H1 (cell line): ENCODE measurements around the gene CALD1. TPM values are rescaled to one million over a fixed set of nuclear protein-coding genes. Genes with fewer than 3 reads are reported as not detected.
A peak's percentile ranks its signal among the peaks of the same experiment; 100 is the strongest.

Experiments used
- CTCF ChIA-PET: fragments of 300-600 bp; sonication (Branson Sonifier 250); formaldehyde crosslinking; loops from one replicate; lab custom pipeline; 2021; ENCODE audit not compliant: partially characterized antibody; lab: Charles Lee
- POLR2A ChIA-PET: fragments of 300-600 bp; sonication (Branson Sonifier 250); formaldehyde crosslinking; loops from one replicate; lab custom pipeline; 2021; ENCODE audit warnings: inconsistent platforms; ENCODE audit not compliant: partially characterized antibody; lab: Charles Lee
- DNase-seq, 2 experiments: peaks; one replicate each; pipeline versions ENCODE4 v3.0.0 to v3.0.0-alpha.2; 2010 to 2022; ENCODE audit warnings: low spot score in 2 of 2, low read depth in 1 of 2, mixed read lengths in 1 of 2
- FAIRE-seq: peaks from 2 replicates; lab custom pipeline; 2011; peaks lifted over from hg19 to GRCh38; lab: Jason Lieb, UNC
- H2AFZ ChIP-seq: 2 replicates; pipeline ENCODE4 v1.8.1; 2012; ENCODE audit warnings: low read length, inconsistent platforms
- H2AK5ac ChIP-seq: 2 replicates; pipeline ENCODE4 v1.6.1; 2013; ENCODE audit warnings: low read depth, low read length
- H2BK120ac ChIP-seq: replicated peaks from 2 replicates; pipeline ENCODE3; 2013; ENCODE audit warnings: low read depth, low read length, inconsistent platforms
- H2BK12ac ChIP-seq: 2 replicates; pipeline ENCODE4 v1.6.1; 2013; ENCODE audit warnings: low read depth, low read length
- H2BK15ac ChIP-seq: 2 replicates; pipeline ENCODE4 v1.6.1; 2013; ENCODE audit warnings: low read length
- H2BK20ac ChIP-seq: 2 replicates; pipeline ENCODE4 v1.6.1; 2013; ENCODE audit warnings: low read length
- H2BK5ac ChIP-seq: 2 replicates; pipeline ENCODE4 v1.6.1; 2013; ENCODE audit warnings: low read depth, low read length
- H3K14ac ChIP-seq: 2 replicates; pipeline ENCODE4 v1.6.1; 2013; ENCODE audit warnings: inconsistent platforms; ENCODE audit not compliant: insufficient read length
- H3K18ac ChIP-seq: 2 replicates; pipeline ENCODE4 v1.6.1; 2013; ENCODE audit warnings: low read length; ENCODE audit errors: extremely low read depth
- H3K23ac ChIP-seq: 2 replicates; pipeline ENCODE4 v1.6.1; 2013; ENCODE audit warnings: inconsistent platforms; ENCODE audit not compliant: insufficient read length
- H3K23me2 ChIP-seq: 2 replicates; pipeline ENCODE4 v1.6.1; 2013; ENCODE audit warnings: low read depth, low read length
- H3K27ac ChIP-seq: 2 replicates; pipeline ENCODE4 v1.6.1; 2011; ENCODE audit warnings: low read depth, low read length, inconsistent platforms
- H3K27me3 ChIP-seq, 4 experiments: replicated peaks in 1 of 4; 1 replicate in 1 of 4; 2 replicates in 3 of 4; pipeline versions ENCODE4 v1.6.1 to v1.8.1; 2011 to 2013; ENCODE audit warnings: low read length in 3 of 4, mild to moderate bottlenecking in 3 of 4, inconsistent platforms in 2 of 4, mixed read lengths in 2 of 4, moderate library complexity in 1 of 4; ENCODE audit not compliant: control insufficient read depth in 3 of 4, insufficient read depth in 3 of 4; ENCODE audit errors: extremely low read depth in 1 of 4
- H3K36me3 ChIP-seq, 4 experiments: 2 replicates each; pipeline versions ENCODE4 v1.6.1 to v1.8.1; 2011 to 2013; ENCODE audit warnings: mild to moderate bottlenecking in 4 of 4, low read length in 3 of 4, moderate library complexity in 2 of 4, control low read depth in 1 of 4, inconsistent platforms in 1 of 4; ENCODE audit not compliant: insufficient read depth in 4 of 4, control insufficient read depth in 2 of 4
- H3K4ac ChIP-seq: replicated peaks from 2 replicates; pipeline ENCODE3; 2013; ENCODE audit warnings: low read length, low read depth, mixed read lengths, inconsistent platforms; ENCODE audit not compliant: insufficient read length
- H3K4me1 ChIP-seq, 4 experiments: replicated peaks in 1 of 4; 1 replicate in 1 of 4; 2 replicates in 3 of 4; pipeline versions ENCODE4 v1.6.1 to v1.8.1; 2011 to 2013; ENCODE audit warnings: low read length in 3 of 4, inconsistent platforms in 2 of 4, mixed read lengths in 1 of 4; ENCODE audit not compliant: insufficient read depth in 4 of 4, control insufficient read depth in 3 of 4
- H3K4me2 ChIP-seq, 2 experiments: 2 replicates each; pipeline versions ENCODE4 v1.6.1 to v1.8.1; 2011 to 2013; ENCODE audit warnings: low read depth in 2 of 2, low read length in 2 of 2, control low read depth in 1 of 2, inconsistent platforms in 1 of 2, mild to moderate bottlenecking in 1 of 2; ENCODE audit not compliant: insufficient read depth in 1 of 2
- H3K4me3 ChIP-seq, 4 experiments: fragments of 200-600, 300-600 bp in 1 of 4; sonication (generic), shearing (Covaris generic), sonication (Bioruptor Twin) in 1 of 4; 2 replicates each; pipeline versions ENCODE4 v1.5.1 to v1.8.1; 2011 to 2016; ENCODE audit warnings: low read length in 4 of 4, low read depth in 3 of 4, control low read depth in 2 of 4, inconsistent platforms in 2 of 4, mild to moderate bottlenecking in 2 of 4, mixed read lengths in 1 of 4, moderate library complexity in 1 of 4; ENCODE audit not compliant: insufficient read depth in 2 of 4; ENCODE audit errors: extremely low read depth in 1 of 4
- H3K56ac ChIP-seq: replicated peaks from 2 replicates; pipeline ENCODE3; 2013; ENCODE audit warnings: low read depth, mild to moderate bottlenecking, mixed read lengths, low read length, inconsistent platforms; ENCODE audit not compliant: insufficient read length
- H3K79me1 ChIP-seq: 2 replicates; pipeline ENCODE4 v1.6.1; 2013; ENCODE audit warnings: low read depth, low read length, control low read depth
- H3K79me2 ChIP-seq, 2 experiments: 2 replicates each; pipeline versions ENCODE4 v1.6.1 to v1.8.1; 2012 to 2013; ENCODE audit warnings: low read length in 2 of 2, mild to moderate bottlenecking in 2 of 2, inconsistent platforms in 1 of 2; ENCODE audit not compliant: insufficient read depth in 2 of 2, control insufficient read depth in 1 of 2
- H3K9ac ChIP-seq, 4 experiments: replicated peaks in 1 of 4; 1 replicate in 1 of 4; 2 replicates in 3 of 4; pipeline versions ENCODE4 v1.6.1 to v1.8.1; 2011 to 2013; ENCODE audit warnings: low read depth in 3 of 4, low read length in 3 of 4, control low read depth in 2 of 4, mild to moderate bottlenecking in 2 of 4, moderate library complexity in 2 of 4, inconsistent platforms in 1 of 4; ENCODE audit errors: extremely low read depth in 1 of 4
- H3K9me3 ChIP-seq, 2 experiments: 2 replicates each; pipeline versions ENCODE4 v1.6.1 to v1.8.1; 2012 to 2013; ENCODE audit warnings: mild to moderate bottlenecking in 2 of 2, moderate library complexity in 2 of 2, control low read depth in 1 of 2, inconsistent platforms in 1 of 2, low read depth in 1 of 2, low read length in 1 of 2, mixed read lengths in 1 of 2; ENCODE audit not compliant: insufficient read depth in 2 of 2
- H4K20me1 ChIP-seq, 2 experiments: replicated peaks in 1 of 2; 2 replicates each; pipeline versions ENCODE3 to v1.8.1; 2011 to 2013; ENCODE audit warnings: inconsistent platforms in 2 of 2, low read length in 2 of 2, mild to moderate bottlenecking in 1 of 2; ENCODE audit not compliant: insufficient read depth in 2 of 2, control insufficient read depth in 1 of 2
- H4K5ac ChIP-seq: 2 replicates; pipeline ENCODE4 v1.6.1; 2013; ENCODE audit warnings: low read length, low read depth, mixed read lengths, inconsistent platforms; ENCODE audit not compliant: insufficient read length
- H4K8ac ChIP-seq: 2 replicates; pipeline ENCODE4 v1.8.0; 2013; ENCODE audit warnings: mild to moderate bottlenecking, moderate library complexity, low read length, inconsistent platforms; ENCODE audit not compliant: insufficient read depth; ENCODE audit errors: extremely low read depth
- H4K91ac ChIP-seq: replicated peaks from 2 replicates; pipeline ENCODE3; 2013; ENCODE audit warnings: low read length, mixed read lengths, inconsistent platforms; ENCODE audit not compliant: insufficient read length
- RNF2 ChIP-seq: fragments of 200-900, 300-1000 bp; sonication (generic); IDR thresholded peaks from 2 replicates; pipeline ENCODE4 v1.7.1; 2016; ENCODE audit warnings: borderline replicate concordance, low read depth, mild to moderate bottlenecking, antibody characterized with exemption, low read length; ENCODE audit not compliant: poor library complexity, severe bottlenecking; ENCODE audit errors: missing control alignments
- SRF ChIP-seq: IDR thresholded peaks from 2 replicates; pipeline ENCODE4 v1.6.1; 2011; ENCODE audit warnings: mild to moderate bottlenecking, low read depth, low read length, moderate library complexity
- WGBS, 2 experiments: shearing (Covaris generic) in 1 of 2; methylation state at CpG; one replicate each; pipeline versions ENCODE4 v1.1.6 to v1.1.7; 2013 to 2015; ENCODE audit warnings: low lambda C conversion rate in 2 of 2, mixed read lengths in 2 of 2, inconsistent platforms in 1 of 2, low coverage in 1 of 2, missing lambda C conversion rate in 1 of 2; ENCODE audit not compliant: insufficient replicate concordance in 2 of 2, insufficient coverage in 1 of 2, insufficient read length in 1 of 2; ENCODE audit errors: extremely low coverage in 1 of 2, missing lambda C conversion rate in 1 of 2; 5-methylcytosine and 5-hydroxymethylcytosine counted together
- polyA plus RNA-seq, 7 experiments: library from polyadenylated mRNA; depleted of rRNA in 3 of 7; stranded (reverse) in 5 of 7; unstranded in 2 of 7; fragments of >200 nt in 5 of 7; fragments of 200-250 nt in 2 of 7; gene quantifications; 1 replicate in 5 of 7; 2 replicates in 1 of 7; 4 replicates in 1 of 7; pipeline versions ENCODE4 v1.2.1 to v1.2.3, GENCODE V29; 2011 to 2013; ENCODE audit warnings: missing spikeins in 2 of 7, mixed read lengths in 2 of 7
- total RNA-seq: library from RNA; stranded (reverse); fragmentation: NEBNext Ultra II Directional; extraction: Animal tissue kit (Norgen Biotek cat#: 25700); gene quantifications from 2 replicates; pipeline ENCODE4 v1.2.1, GENCODE V29; 2021

The CALD1 gene
- total and polyA plus RNA-seq, 2 of the 8 experiments (the other 6 are each of a cell fraction or from before 2014, with no cell fraction given): 34.3 to 177 TPM

DNA sequence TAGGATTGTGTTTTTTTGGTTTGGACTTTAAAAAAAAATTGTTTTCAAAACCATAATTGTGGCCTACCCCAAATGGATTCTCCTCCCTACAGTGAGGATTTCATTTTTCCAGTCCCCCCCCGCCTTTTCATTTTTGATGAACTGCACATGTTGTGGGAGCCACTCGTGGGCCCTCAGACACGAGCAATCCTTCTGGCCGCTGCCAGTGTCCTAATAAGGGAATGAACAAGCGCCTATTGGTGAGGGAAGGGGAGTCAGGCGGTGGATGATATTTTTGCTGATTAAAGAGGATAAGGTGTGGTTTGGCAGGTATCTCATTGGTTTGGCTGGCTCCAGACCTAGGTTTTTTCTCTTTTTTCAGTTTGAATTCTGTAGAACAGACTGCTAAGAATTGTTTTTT is 128.2 kb downstream of the CALD1 start:
- Histone ChIP-seq H2BK20ac (no peak overlapping the region), H4K91ac (no peak overlapping the region), H3K27ac (no peak overlapping the region), H3K23me2 (no peaks in the 10 kb centered on the region), H3K9ac (no peak overlapping the region), H3K56ac (no peak overlapping the region), H3K79me1 (no peaks in the 10 kb centered on the region; the same call in 1 of the 2 replicates), H2AK5ac (no peak overlapping the region), H3K4ac (no peak overlapping the region), H3K14ac (no peak overlapping the region), H2AFZ (no peak overlapping the region), H3K18ac (no peak overlapping the region), H4K8ac (no peak overlapping the region), H3K4me3 (no peak overlapping the region), H3K27me3 (no peaks in the 10 kb centered on the region), H3K23ac (no peak overlapping the region), H2BK120ac (no peak overlapping the region), H3K4me2 (no peak overlapping the region), H3K9me3 (no peaks in the 10 kb centered on the region), H2BK5ac (no peak overlapping the region), H4K20me1 (peaks cover 0 to 2% of the 10 kb centered on the region in 2 experiments), H3K36me3 (no peaks in the 10 kb centered on the region), H2BK15ac (no peak overlapping the region), H4K5ac (no peak overlapping the region), H2BK12ac (no peak overlapping the region), H3K4me1 (peaks cover 0 to 6% (median 5%) of the 10 kb centered on the region in 4 experiments; a peak in 5 of 7 replicates), H3K79me2 (peaks cover 0 to 6% of the 10 kb centered on the region in 2 experiments; a peak in 1 of 4 replicates)
- POLR2A ChIA-PET: interaction anchor here (1.4 kb wide), 1 partner anchor 15 kb away, joined by 3 read pairs; no protein-coding TSS in a partner anchor
- FAIRE-seq: no peak
- TF ChIP-seq SRF (peak; percentile 66), RNF2 (no peak)
- WGBS, 2 experiments: 86% methylated on average over 6 of the region's 6 CpGs; no CpG with 5 or more reads in 1 of the 2 experiments
- no peak for DNase-seq
- CTCF ChIA-PET: no interaction called here
